GM23338 (cell line): ENCODE data around the gene LYRM9.

ENCODE experiments used
- CREB1 ChIP-seq: fragments of 250-450 bp; sonication (Bioruptor Pico); IDR thresholded peaks from 2 replicates; pipeline ENCODE4 v1.5.0; 2020; ENCODE audit warnings: low read depth, mild to moderate bottlenecking, moderate library complexity
- CTCF ChIP-seq, 2 experiments: fragments of 200-600 bp in 1 of 2; sonication (generic) in 1 of 2; conservative IDR thresholded peaks; 2 replicates each; pipeline versions ENCODE4 v1.5.1 to v1.6.1; 2016 to 2017; ENCODE audit warnings: antibody characterized with exemption in 2 of 2, low read depth in 2 of 2, mild to moderate bottlenecking in 2 of 2, moderate library complexity in 1 of 2
- EZH2 ChIP-seq: fragments of 200-600 bp; sonication (generic); IDR thresholded peaks from one replicate; pipeline ENCODE4 v1.8.0; 2017; ENCODE audit warnings: antibody characterized with exemption, mild to moderate bottlenecking, low read depth; ENCODE audit not compliant: unreplicated experiment
- EZH2phosphoT487 ChIP-seq: fragments of 200-600 bp; sonication (generic); IDR thresholded peaks from one replicate; pipeline ENCODE4 v1.8.1; 2018; ENCODE audit warnings: antibody characterized with exemption; ENCODE audit not compliant: unreplicated experiment
- JUNB ChIP-seq: IDR thresholded peaks from one replicate; pipeline ENCODE4 v1.6.1; 2016; ENCODE audit warnings: antibody characterized with exemption; ENCODE audit not compliant: unreplicated experiment
- POLR2AphosphoS5 ChIP-seq: IDR thresholded peaks from 2 replicates; pipeline ENCODE4 v1.6.1; 2016; ENCODE audit warnings: antibody characterized with exemption, low read depth
- REST ChIP-seq: IDR thresholded peaks from one replicate; pipeline ENCODE4 v1.6.1; 2018; ENCODE audit warnings: antibody characterized with exemption; ENCODE audit not compliant: unreplicated experiment
- STAT1 ChIP-seq: IDR thresholded peaks from one replicate; pipeline ENCODE4 v1.6.1; 2016; ENCODE audit warnings: antibody characterized with exemption; ENCODE audit not compliant: unreplicated experiment
- TF ChIP-seq, protein P1 (sequence below): IDR thresholded peaks from 2 replicates; pipeline ENCODE4 v1.6.1; 2016; ENCODE audit warnings: antibody characterized with exemption

- TF ChIP-seq CREB1 (CRISPR knock-in tag) (no peak), CTCF (conservative IDR thresholded peaks at IDR 0.05; ENCODE audit: low read depth in 2 of 2) (no peak), EZH2phosphoT487 (no peak), REST (no peak), POLR2AphosphoS5 (no peak), EZH2 (no peak), STAT1 (no peak), JUNB (no peak)
- TF ChIP-seq, protein P1, sequence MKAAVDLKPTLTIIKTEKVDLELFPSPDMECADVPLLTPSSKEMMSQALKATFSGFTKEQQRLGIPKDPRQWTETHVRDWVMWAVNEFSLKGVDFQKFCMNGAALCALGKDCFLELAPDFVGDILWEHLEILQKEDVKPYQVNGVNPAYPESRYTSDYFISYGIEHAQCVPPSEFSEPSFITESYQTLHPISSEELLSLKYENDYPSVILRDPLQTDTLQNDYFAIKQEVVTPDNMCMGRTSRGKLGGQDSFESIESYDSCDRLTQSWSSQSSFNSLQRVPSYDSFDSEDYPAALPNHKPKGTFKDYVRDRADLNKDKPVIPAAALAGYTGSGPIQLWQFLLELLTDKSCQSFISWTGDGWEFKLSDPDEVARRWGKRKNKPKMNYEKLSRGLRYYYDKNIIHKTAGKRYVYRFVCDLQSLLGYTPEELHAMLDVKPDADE, result no peak
These were observed 807 bp upstream of the LYRM9 start for GRCh38 chr17:27893841-27894503.
